Keratinocyte (primary cell): ENCODE measurements around the gene PRR22. TPM values are rescaled to one million over a fixed set of nuclear protein-coding genes. Genes with fewer than 3 reads are reported as not detected.

Source experiments
- DNase-seq: peaks from one replicate; pipeline ENCODE4 v3.0.0-alpha.2; 2011; ENCODE audit warnings: low read depth, missing footprints, low spot score
- FAIRE-seq: peaks from 2 replicates; lab custom pipeline; 2011; peaks lifted over from hg19 to GRCh38; lab: Jason Lieb, UNC
- H2AFZ ChIP-seq: 2 replicates; pipeline ENCODE4 v1.6.0; 2012; ENCODE audit warnings: low read length, control low read depth, inconsistent platforms; ENCODE audit not compliant: control insufficient read depth
- H3K27ac ChIP-seq: 2 replicates; pipeline ENCODE4 v1.5.1; 2011; ENCODE audit warnings: low read length; ENCODE audit not compliant: control insufficient read depth, insufficient read depth
- H3K27me3 ChIP-seq: 3 replicates; pipeline ENCODE4 v1.6.0; 2011; ENCODE audit warnings: low read length; ENCODE audit not compliant: control insufficient read depth, insufficient read depth; ENCODE audit errors: extremely low read depth
- H3K36me3 ChIP-seq, 2 experiments: 2 replicates in 1 of 2; 3 replicates in 1 of 2; pipeline ENCODE4 v1.5.1; 2011; ENCODE audit warnings: low read length in 2 of 2, mild to moderate bottlenecking in 1 of 2; ENCODE audit not compliant: control insufficient read depth in 2 of 2, insufficient read depth in 2 of 2; ENCODE audit errors: extremely low read depth in 1 of 2
- H3K4me1 ChIP-seq: 3 replicates; pipeline ENCODE4 v1.5.1; 2011; ENCODE audit warnings: low read length; ENCODE audit not compliant: control insufficient read depth, insufficient read depth; ENCODE audit errors: extremely low read depth
- H3K4me2 ChIP-seq: 3 replicates; pipeline ENCODE4 v1.6.0; 2011; ENCODE audit warnings: low read depth, low read length; ENCODE audit not compliant: control insufficient read depth, insufficient read depth; ENCODE audit errors: extremely low read depth
- H3K4me3 ChIP-seq, 3 experiments: fragments of 200-600 bp in 1 of 3; sonication (generic) in 1 of 3; 2 replicates in 2 of 3; 3 replicates in 1 of 3; pipeline ENCODE4 v1.5.1; 2011 to 2016; ENCODE audit warnings: low read length in 3 of 3, mild to moderate bottlenecking in 3 of 3, control low read depth in 2 of 3, inconsistent platforms in 1 of 3, low read depth in 1 of 3, mixed read lengths in 1 of 3, mixed run types in 1 of 3, moderate library complexity in 1 of 3; ENCODE audit not compliant: control insufficient read depth in 2 of 3, insufficient read depth in 2 of 3; ENCODE audit errors: extremely low read depth in 1 of 3
- H3K79me2 ChIP-seq: 2 replicates; pipeline ENCODE4 v1.6.0; 2012; ENCODE audit warnings: low read length; ENCODE audit not compliant: control insufficient read depth, insufficient read depth
- H3K9ac ChIP-seq: 3 replicates; pipeline ENCODE4 v1.6.0; 2011; ENCODE audit warnings: low read length; ENCODE audit not compliant: control insufficient read depth, insufficient read depth; ENCODE audit errors: extremely low read depth
- H3K9me1 ChIP-seq: 3 replicates; pipeline ENCODE4 v1.6.0; 2011; ENCODE audit warnings: low read length; ENCODE audit not compliant: control insufficient read depth, insufficient read depth; ENCODE audit errors: extremely low read depth
- H3K9me3 ChIP-seq: 2 replicates; pipeline ENCODE4 v1.5.1; 2012; ENCODE audit warnings: low read depth, low read length; ENCODE audit not compliant: control insufficient read depth
- H4K20me1 ChIP-seq: 3 replicates; pipeline ENCODE4 v1.6.0; 2011; ENCODE audit warnings: low read length; ENCODE audit not compliant: control insufficient read depth, insufficient read depth; ENCODE audit errors: extremely low read depth
- CTCF ChIP-seq, 3 experiments: IDR thresholded peaks in 1 of 3; conservative IDR thresholded peaks in 1 of 3; optimal IDR thresholded peaks in 1 of 3; 2 replicates in 2 of 3; 3 replicates in 1 of 3; pipeline versions ENCODE3 to v1.5.1; 2011; ENCODE audit warnings: low read length in 3 of 3, mild to moderate bottlenecking in 3 of 3, moderate library complexity in 2 of 3, control low read depth in 1 of 3, inconsistent platforms in 1 of 3; ENCODE audit not compliant: insufficient read depth in 2 of 3; ENCODE audit errors: extremely low read depth in 1 of 3
- EZH2 ChIP-seq: IDR thresholded peaks from one replicate; pipeline ENCODE4 v1.6.1; 2012; ENCODE audit warnings: inconsistent platforms, mild to moderate bottlenecking, low read length, moderate library complexity
- dilution Hi-C: fragments of 300-500 bp; cut with MboI; formaldehyde crosslinking; loops from one replicate; pipeline ENCODE4 v1.7.0; 2020; ENCODE audit warnings: low sequenced_read_pairs; ENCODE audit not compliant: extremely low pct_ligation_motif_present
- polyA plus RNA-seq, 5 experiments: library from polyadenylated mRNA; depleted of rRNA in 3 of 5; stranded (reverse) in 3 of 5; stranded (forward) in 1 of 5; unstranded in 1 of 5; fragments of >200 nt; gene quantifications; 1 replicate in 1 of 5; 2 replicates in 3 of 5; 3 replicates in 1 of 5; pipeline versions ENCODE4 v1.2.1 to v1.2.3, GENCODE V29; 2011 to 2012; ENCODE audit warnings: missing spikeins in 2 of 5, low read depth in 1 of 5, low replicate concordance in 1 of 5

Gene PRR22
- polyA plus RNA-seq, 1 donor (not counting 4 experiments of a cell fraction or from before 2014, with no cell fraction given) = 0.55 TPM

- Histone ChIP-seq H3K79me2 (no peaks in the 10 kb centered on the region), H3K9me1 (no peaks in the 10 kb centered on the region), H3K4me2 (no peak overlapping the region), H4K20me1 (no peaks in the 10 kb centered on the region), H3K27ac (no peak overlapping the region), H3K36me3 (no peaks in the 10 kb centered on the region), H2AFZ (no peak overlapping the region), H3K9me3 (no peaks in the 10 kb centered on the region), H3K9ac (no peak overlapping the region), H3K4me3 (no peak overlapping the region), H3K27me3 (peaks cover 6% of the 10 kb centered on the region), H3K4me1 (no peaks in the 10 kb centered on the region)
- FAIRE-seq (no peak), DNase-seq (no peak)
- dilution Hi-C loops = no loop called here
- TF ChIP-seq CTCF (optimal IDR thresholded peaks at IDR 0.05 in 1 of 3, IDR thresholded peaks at IDR 0.05 in 1 of 3, conservative IDR thresholded peaks at IDR 0.05 in 1 of 3; ENCODE audit: extremely low read depth in 1 of 3, insufficient read depth in 2 of 3, low read length in 3 of 3) (no peak), EZH2 (no peak)
Measured at GRCh38 chr19:5820785-5821184, 36.2 kb upstream of the PRR22 start.

GRCh38 chr19:5818594-5818993 lies 34.0 kb upstream of the PRR22 start:
- dilution Hi-C loops = no loop called here
- Histone ChIP-seq H3K4me3 (no peak overlapping the region), H3K27me3 (peaks cover 22% of the 10 kb centered on the region), H3K9me3 (no peaks in the 10 kb centered on the region), H3K4me2 (no peak overlapping the region), H3K36me3 (no peaks in the 10 kb centered on the region), H3K27ac (no peak overlapping the region), H3K79me2 (no peaks in the 10 kb centered on the region), H3K9ac (no peak overlapping the region), H3K4me1 (no peaks in the 10 kb centered on the region), H3K9me1 (no peaks in the 10 kb centered on the region), H2AFZ (no peak overlapping the region), H4K20me1 (no peaks in the 10 kb centered on the region)
- FAIRE-seq (no peak), DNase-seq (no peak)
- TF ChIP-seq EZH2 = no peak

GRCh38 chr19:5817218-5817617 lies 32.7 kb upstream of the PRR22 start:
- FAIRE-seq = no peak
- no peaks in the 10 kb centered on the region for H3K4me1 ChIP-seq
- no peak overlapping the region for H3K27ac ChIP-seq
- H3K9ac ChIP-seq = no peak overlapping the region
- no peaks in the 10 kb centered on the region for H3K9me1 ChIP-seq
- no peak overlapping the region for H2AFZ ChIP-seq
- no peaks in the 10 kb centered on the region for H3K9me3 ChIP-seq
- dilution Hi-C loops = no loop called here
- no peaks in the 10 kb centered on the region for H3K36me3 ChIP-seq
- H3K27me3 ChIP-seq = peaks cover 18% of the 10 kb centered on the region
- no peaks in the 10 kb centered on the region for H4K20me1 ChIP-seq
- no peak overlapping the region for H3K4me2 ChIP-seq
- TF ChIP-seq EZH2 (no peak), CTCF (optimal IDR thresholded peaks at IDR 0.05 in 1 of 3, IDR thresholded peaks at IDR 0.05 in 1 of 3, conservative IDR thresholded peaks at IDR 0.05 in 1 of 3; ENCODE audit: extremely low read depth in 1 of 3, insufficient read depth in 2 of 3, low read length in 3 of 3) (no peak)
- DNase-seq = no peak
- no peaks in the 10 kb centered on the region for H3K79me2 ChIP-seq
- H3K4me3 ChIP-seq = no peak overlapping the region
